Heart left ventricle (tissue), 16 donors: ENCODE measurements around the gene GSAP. TPM values are rescaled to one million over a fixed set of nuclear protein-coding genes. Genes with fewer than 3 reads are reported as not detected.

Experiments
- ATAC-seq, 4 donors: fragments of 200-7000 bp; cut with Tn5 transposase; one replicate each; pipeline ENCODE4 v1.9.1; 2020 to 2022; ENCODE audit warnings: moderate library complexity in 4 of 4, mild to moderate bottlenecking in 3 of 4, moderate number of reproducible peaks in 1 of 4
- DNase-seq, 5 donors: peaks; one replicate each; pipeline ENCODE4 v3.0.0-alpha.2; 2020
- H3K27ac ChIP-seq, 12 donors: fragments of 200-600 bp; sonication (generic) in 4 of 12; one replicate each; pipeline versions ENCODE4 v1.5.0 to v1.8.0; 2016 to 2022; ENCODE audit warnings: mild to moderate bottlenecking in 2 of 12
- H3K27me3 ChIP-seq, 9 donors: fragments of 200-600 bp; sonication (generic) in 2 of 9; one replicate each; pipeline versions ENCODE4 v1.5.1 to v1.8.0; 2016 to 2022; ENCODE audit warnings: mild to moderate bottlenecking in 3 of 9
- H3K36me3 ChIP-seq, 9 donors: fragments of 200-600 bp; sonication (generic) in 2 of 9; one replicate each; pipeline versions ENCODE4 v1.5.0 to v1.8.0; 2018 to 2022; ENCODE audit warnings: mild to moderate bottlenecking in 2 of 9
- H3K4me1 ChIP-seq, 12 donors: fragments of 200-600 bp; sonication (generic) in 4 of 12; one replicate each; pipeline versions ENCODE4 v1.5.0 to v1.8.0; 2016 to 2022; ENCODE audit warnings: mild to moderate bottlenecking in 3 of 12
- H3K4me3 ChIP-seq, 12 donors: fragments of 200-600 bp; sonication (generic) in 4 of 12; one replicate each; pipeline versions ENCODE4 v1.5.0 to v1.8.0; 2017 to 2022; ENCODE audit warnings: mild to moderate bottlenecking in 9 of 12, moderate library complexity in 4 of 12
- H3K9me3 ChIP-seq, 12 donors: fragments of 200-600 bp; sonication (generic) in 4 of 12; one replicate each; pipeline versions ENCODE4 v1.5.0 to v1.8.0; 2016 to 2022; ENCODE audit warnings: mild to moderate bottlenecking in 1 of 12
- CTCF ChIP-seq, 12 donors: fragments of 200-600 bp; sonication (generic) in 4 of 12; IDR thresholded peaks; one replicate each; pipeline versions ENCODE4 v1.5.0 to v1.8.0; 2018 to 2022; ENCODE audit warnings: antibody characterized with exemption in 12 of 12, mild to moderate bottlenecking in 5 of 12
- POLR2A ChIP-seq, 2 donors: fragments of 450-650 bp; IDR thresholded peaks; one replicate each; pipeline ENCODE4 v1.6.1; 2017; ENCODE audit warnings: antibody characterized with exemption in 2 of 2, mild to moderate bottlenecking in 2 of 2, moderate library complexity in 2 of 2
- WGBS, 4 donors: extraction: QIAGEN DNeasy Blood & Tissue Kit in 2 of 4; methylation state at CpG; one replicate each; pipeline versions ENCODE4 v1.1.5 to v1.1.7; 2013 to 2018; 5-methylcytosine and 5-hydroxymethylcytosine counted together
- intact Hi-C, 10 donors: fragments of 100-400 bp; cut with DNase I; formaldehyde crosslinking; loops; one replicate each; pipeline versions ENCODE4 v1.11.1 to v1.14.2; 2022
- polyA plus RNA-seq, 2 donors: library from polyadenylated mRNA; stranded (reverse); fragments of 200-250 nt; gene quantifications; one replicate each; pipeline ENCODE4 v1.2.3, GENCODE V29; 2013
- total RNA-seq, 9 donors: library from RNA; depleted of rRNA in 2 of 9; stranded (reverse); fragments of >200 nt in 2 of 9; fragmentation: NEBNext Ultra II Directional in 3 of 9; extraction: Animal tissue kit (Norgen Biotek cat#: 25700) in 3 of 9; gene quantifications; one replicate each; pipeline versions ENCODE4 v1.1.0 to v1.2.4, GENCODE V29; 2016 to 2023
- donor health status: ischemic (EF 13 %, LVEDD 7.1; RV severe dilation, severe dysfunction).
- donor health status: healthy with polysubstance abuse.
- donor health status: DM: no; HTN: yes; CAD: no.
- donor health status: DM: no; HTN: no; CAD: no.
- donor health status: ischemic (EF 25% LVEDD 6.9; RV normal size, moderate dysfunction).
- donor health status: ischemic (EF 25% LVEDD 5.7; RV mildly dilated, moderate dysfunction).
- donor health status: healthy.
- donor health status: DM: yes; HTN: yes; CAD: no.
- donor health status: ischemic (EF 35%, LVEDD 5.7; RV mildly dilated, moderate dysfunction).
- donor health status: nonischemic (EF 11% LVEDD 7.7; RV severe dilation, severe dysfunction).
- donor health status: DM: yes; HTN: yes; CAD: no.
- donor health status: PGD.
- donor health status: ischemic (EF 29% LVEDD 5.4; RV normal size, mild dysfunction).
- donor health status: nonischemic (EF 23%, LVEDD 6.1; RV moderate dilation, normal function).

GSAP gene
- total and polyA plus RNA-seq, 11 donors = 1.7 to 24.9 (median 6.5) TPM

GRCh38 chr7:77331938-77332695 lies 84.0 kb downstream of the GSAP start:
- DNase-seq = peak in 4 of 5 donors; percentile 66 to 74 (median 70)
- TF ChIP-seq CTCF (IDR thresholded peaks at IDR 0.05) = peak; percentile 59 to 81 (median 76)
- TF ChIP-seq POLR2A (IDR thresholded peaks at IDR 0.05) = no peak
- 58 to 60% (median 60%) methylated on average over 3 of the region's 3 CpGs for WGBS, 4 donors
- no peaks in the 10 kb centered on the region for H3K36me3 ChIP-seq
- intact Hi-C loops = loop anchor here in 7 of 10 donors (2.0 to 10.0 kb wide), 6 partner anchors 85 to 210 kb away; partner anchors contain the start of gene CCDC146 (in 4 of the 7)
- ATAC-seq = peak; percentile 71 to 95 (median 93)
- H3K4me1 ChIP-seq = peaks cover 5 to 65% (median 36%) of the 10 kb centered on the region in 12 donors
- H3K4me3 ChIP-seq = no peak overlapping the region
- H3K27me3 ChIP-seq = no peaks in the 10 kb centered on the region
- no peaks in the 10 kb centered on the region for H3K9me3 ChIP-seq
- H3K27ac ChIP-seq = no peak overlapping the region

DNA sequence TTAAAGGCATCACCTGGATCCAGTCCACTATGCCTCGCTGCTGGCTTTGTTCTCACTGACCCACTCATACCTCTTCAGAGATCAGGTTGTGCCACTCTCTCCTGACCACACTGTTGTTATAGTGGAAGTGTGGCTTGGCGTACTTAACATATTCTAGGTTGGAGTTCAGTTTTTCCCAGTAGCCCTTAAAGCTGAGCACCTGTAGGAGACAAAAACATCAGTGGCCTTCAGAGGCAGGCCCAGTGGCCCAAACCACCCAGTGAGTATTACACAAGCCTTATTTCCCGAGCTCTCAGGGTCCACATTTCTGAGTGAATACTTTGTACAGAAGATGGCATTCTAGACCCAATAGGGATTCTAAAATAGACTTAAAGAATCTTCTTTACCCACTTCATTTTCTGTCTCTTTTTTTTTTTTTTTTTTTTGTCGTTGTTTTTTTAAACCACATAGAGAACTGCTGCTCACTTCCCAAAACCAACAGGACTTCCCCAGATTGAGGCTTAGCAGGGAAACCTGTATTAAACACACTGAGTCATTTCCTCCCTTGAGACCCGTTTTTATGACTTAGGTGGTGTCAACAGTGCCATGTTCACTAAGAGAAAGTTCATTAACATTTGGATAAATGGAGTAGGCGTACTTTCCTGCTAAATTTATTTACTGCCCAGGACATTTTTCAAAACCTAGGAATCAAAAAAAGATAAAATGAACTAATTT lies 85.8 kb downstream of the GSAP start:
- H3K9me3 ChIP-seq = no peaks in the 10 kb centered on the region
- H3K4me3 ChIP-seq = no peak overlapping the region
- no peaks in the 10 kb centered on the region for H3K27me3 ChIP-seq
- intact Hi-C loops = loop anchor here in 7 of 10 donors (2.0 to 10.0 kb wide), 6 partner anchors 83 to 208 kb away; partner anchors contain the start of gene CCDC146 (in 4 of the 7)
- H3K27ac ChIP-seq = peak overlapping the region in 11 of 12 donors; percentile 1 to 77 (median 56)
- peaks cover 5 to 62% (median 36%) of the 10 kb centered on the region in 12 donors for H3K4me1 ChIP-seq
- H3K36me3 ChIP-seq = peaks cover 0 to 5% (median 0%) of the 10 kb centered on the region in 9 donors
- peak in 3 of 4 donors; percentile 28 to 77 (median 57) for ATAC-seq
- WGBS, 4 donors = 66 to 74% (median 72%) methylated on average over 6 of the region's 6 CpGs
- TF ChIP-seq POLR2A (IDR thresholded peaks at IDR 0.05) (no peak), CTCF (IDR thresholded peaks at IDR 0.05) (no peak)
- peak in 1 of 5 donors; percentile 26 for DNase-seq

DNA sequence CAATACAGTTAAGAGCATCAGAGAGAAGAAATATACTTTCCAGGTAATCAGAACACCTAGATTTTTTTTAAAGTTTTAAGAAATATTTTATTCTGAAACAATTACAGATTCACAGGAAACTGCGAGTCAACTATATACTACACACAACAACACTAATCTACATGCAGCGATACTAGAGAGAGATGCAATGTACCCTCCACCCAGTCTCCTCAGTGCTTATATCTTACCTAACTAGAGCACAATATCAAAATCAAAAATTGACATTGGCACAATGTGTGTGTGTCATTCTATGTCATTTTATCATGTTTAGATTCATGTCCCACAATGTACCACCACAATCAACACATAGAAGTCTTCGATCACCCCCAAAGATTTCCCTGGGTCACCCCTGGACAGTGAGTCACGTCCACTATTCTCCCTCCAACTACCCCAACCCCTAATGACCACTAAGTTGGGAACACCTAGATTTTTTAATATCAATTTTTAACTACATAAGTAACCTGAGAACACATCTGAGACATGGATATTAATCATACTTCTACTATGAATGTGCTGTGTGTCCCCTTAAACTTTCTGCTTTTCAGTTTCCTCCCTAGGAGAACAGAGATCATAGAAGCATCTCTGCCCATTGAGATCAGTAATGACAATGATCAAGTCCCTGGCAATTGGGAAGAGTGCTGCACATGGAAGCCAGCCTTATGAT lies 86.5 kb downstream of the GSAP start:
- DNase-seq (no peak), ATAC-seq (no peak)
- intact Hi-C loops = loop anchor here (2.0 to 10.0 kb wide), 7 partner anchors 77 to 207 kb away; partner anchors contain the start of gene CCDC146 (in 5 of the 10)
- TF ChIP-seq CTCF (IDR thresholded peaks at IDR 0.05) (no peak), POLR2A (IDR thresholded peaks at IDR 0.05) (no peak)
- H3K27ac ChIP-seq = peak overlapping the region in 11 of 12 donors; percentile 1 to 77 (median 56)
- H3K4me1 ChIP-seq = peaks cover 5 to 60% (median 36%) of the 10 kb centered on the region in 12 donors
- H3K4me3 ChIP-seq = no peak overlapping the region
- WGBS, 4 donors = 93 to 97% (median 95%) methylated on average over 4 of the region's 4 CpGs
- peaks cover 0 to 11% (median 0%) of the 10 kb centered on the region in 9 donors for H3K36me3 ChIP-seq
- no peaks in the 10 kb centered on the region for H3K9me3 ChIP-seq
- H3K27me3 ChIP-seq = no peaks in the 10 kb centered on the region
